Neural cell (in vitro differentiated cells): ENCODE data around the gene CNST.

Experiments used
- EP300 ChIP-seq: fragments of 450-650 bp; conservative IDR thresholded peaks from 2 replicates; pipeline ENCODE4 v1.6.1; 2014; ENCODE audit warnings: antibody characterized with exemption, mild to moderate bottlenecking, moderate library complexity; ENCODE audit not compliant: poor library complexity, severe bottlenecking
- EZH2 ChIP-seq: fragments of 200-600, 300-800 bp; shearing (Covaris generic), sonication (generic); IDR thresholded peaks from 2 replicates; pipeline ENCODE4 v1.6.1; 2014; ENCODE audit warnings: antibody characterized with exemption, low read length, borderline replicate concordance, mild to moderate bottlenecking; ENCODE audit not compliant: insufficient read depth, poor library complexity, severe bottlenecking
- MXI1 ChIP-seq: fragments of 450-650 bp; conservative IDR thresholded peaks from 2 replicates; pipeline ENCODE4 v1.6.1; 2014; ENCODE audit warnings: antibody characterized with exemption, mild to moderate bottlenecking; ENCODE audit not compliant: poor library complexity, severe bottlenecking
- POLR2AphosphoS5 ChIP-seq: IDR thresholded peaks from 2 replicates; pipeline ENCODE4 v1.6.1; 2012
- RAD21 ChIP-seq: fragments of 450-650 bp; conservative IDR thresholded peaks from 2 replicates; pipeline ENCODE4 v1.6.1; 2014; ENCODE audit warnings: antibody characterized with exemption, mild to moderate bottlenecking, moderate library complexity
- REST ChIP-seq: IDR thresholded peaks from 2 replicates; pipeline ENCODE4 v1.6.1; 2012; ENCODE audit warnings: borderline replicate concordance
- SMC3 ChIP-seq: fragments of 450-650 bp; conservative IDR thresholded peaks from 2 replicates; pipeline ENCODE4 v1.6.1; 2014; ENCODE audit warnings: antibody characterized with exemption, mild to moderate bottlenecking, moderate library complexity; ENCODE audit not compliant: poor library complexity
- TAF1 ChIP-seq: IDR thresholded peaks from 2 replicates; pipeline ENCODE4 v1.6.1; 2012; ENCODE audit warnings: low read depth
- TF ChIP-seq, protein P1 (sequence below): fragments of 450-650 bp; IDR thresholded peaks from 2 replicates; pipeline ENCODE4 v1.5.1; 2014; ENCODE audit warnings: antibody characterized with exemption, mild to moderate bottlenecking, moderate library complexity; ENCODE audit not compliant: poor library complexity, severe bottlenecking

GRCh38 chr1:246565751-246566127 is 517 bp upstream of the CNST start:
- TF ChIP-seq MXI1 = no peak
- TF ChIP-seq, protein P1, sequence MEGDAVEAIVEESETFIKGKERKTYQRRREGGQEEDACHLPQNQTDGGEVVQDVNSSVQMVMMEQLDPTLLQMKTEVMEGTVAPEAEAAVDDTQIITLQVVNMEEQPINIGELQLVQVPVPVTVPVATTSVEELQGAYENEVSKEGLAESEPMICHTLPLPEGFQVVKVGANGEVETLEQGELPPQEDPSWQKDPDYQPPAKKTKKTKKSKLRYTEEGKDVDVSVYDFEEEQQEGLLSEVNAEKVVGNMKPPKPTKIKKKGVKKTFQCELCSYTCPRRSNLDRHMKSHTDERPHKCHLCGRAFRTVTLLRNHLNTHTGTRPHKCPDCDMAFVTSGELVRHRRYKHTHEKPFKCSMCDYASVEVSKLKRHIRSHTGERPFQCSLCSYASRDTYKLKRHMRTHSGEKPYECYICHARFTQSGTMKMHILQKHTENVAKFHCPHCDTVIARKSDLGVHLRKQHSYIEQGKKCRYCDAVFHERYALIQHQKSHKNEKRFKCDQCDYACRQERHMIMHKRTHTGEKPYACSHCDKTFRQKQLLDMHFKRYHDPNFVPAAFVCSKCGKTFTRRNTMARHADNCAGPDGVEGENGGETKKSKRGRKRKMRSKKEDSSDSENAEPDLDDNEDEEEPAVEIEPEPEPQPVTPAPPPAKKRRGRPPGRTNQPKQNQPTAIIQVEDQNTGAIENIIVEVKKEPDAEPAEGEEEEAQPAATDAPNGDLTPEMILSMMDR = no peak
- TF ChIP-seq EP300 = no peak
- TF ChIP-seq TAF1 = no peak
- TF ChIP-seq REST = no peak
- TF ChIP-seq POLR2AphosphoS5 = no peak
- TF ChIP-seq RAD21 = no peak
- no peak for TF ChIP-seq EZH2
- no peak for TF ChIP-seq SMC3
